Measurements from ENCODE around the gene SLC10A7. TPM values are rescaled to one million over a fixed set of nuclear protein-coding genes. Genes with fewer than 3 reads are reported as not detected.

Gene SLC10A7
- total and polyA plus RNA-seq, 2 of the 4 experiments (the other 2 are of a cell fraction): 5.2 to 8.4 TPM

- ChIA-PET POLR2A (ENCODE audit: unreplicated experiment) (no interaction called here), CTCF (no interaction called here)
- Histone ChIP-seq H3K79me1 (ENCODE audit: low read depth in 1 of 2, low read length in 2 of 2) (no peaks in the 10 kb centered on the region), H3K18ac (ENCODE audit: low read depth, low read length) (no peak overlapping the region), H2BK15ac (ENCODE audit: low read depth, low read length) (no peak overlapping the region), H3K4ac (ENCODE audit: low read depth, low read length) (no peak overlapping the region), H4K20me1 (ENCODE audit: insufficient read depth, low read length) (no peaks in the 10 kb centered on the region), H3K56ac (ENCODE audit: extremely low read depth, insufficient read depth, low read length) (no peak overlapping the region), H3K9me1 (ENCODE audit: insufficient read depth, low read length) (no peaks in the 10 kb centered on the region), H3K27me3 (ENCODE audit: control insufficient read depth, insufficient read depth, low read length) (no peaks in the 10 kb centered on the region), H2AK5ac (ENCODE audit: low read depth, low read length) (no peak overlapping the region), H3K36me3 (ENCODE audit: control insufficient read depth, insufficient read depth, low read length) (no peaks in the 10 kb centered on the region), H3K9ac (ENCODE audit: low read depth, low read length) (no peak overlapping the region), H3K4me1 (ENCODE audit: control insufficient read depth, insufficient read depth, low read length) (no peaks in the 10 kb centered on the region), H3K4me2 (ENCODE audit: low read depth, low read length) (no peak overlapping the region), H4K91ac (ENCODE audit: insufficient read depth, low read depth, low read length) (no peak overlapping the region), H4K8ac (ENCODE audit: low read depth in 2 of 2, low read length in 2 of 2) (no peak overlapping the region), H2BK20ac (ENCODE audit: low read depth, low read length) (no peak overlapping the region), H2AK9ac (replicated peaks; ENCODE audit: low read depth, low read length, poor library complexity) (no peak overlapping the region), H2BK5ac (ENCODE audit: low read depth, low read length, poor library complexity, severe bottlenecking) (no peak overlapping the region), H3K14ac (replicated peaks; ENCODE audit: low read depth, low read length) (no peak overlapping the region), H3K27ac (ENCODE audit: insufficient read depth, low read length) (no peak overlapping the region), H3K23ac (ENCODE audit: low read depth, low read length) (no peak overlapping the region), H3K4me3 (ENCODE audit: insufficient read depth, low read depth, low read length) (no peak overlapping the region), H3K9me3 (ENCODE audit: control insufficient read depth, insufficient read depth, low read length) (no peaks in the 10 kb centered on the region), H4K5ac (ENCODE audit: low read depth, low read length) (no peak overlapping the region), H2BK120ac (ENCODE audit: low read depth, low read length) (no peak overlapping the region), H2AFZ (replicated peaks; ENCODE audit: low read length, poor library complexity) (no peak overlapping the region)
- intact Hi-C loops (cut with micrococcal nuclease) (no loop called here), dilution Hi-C loops (cut with HindIII; ENCODE audit: low sequenced_read_pairs, unreplicated experiment) (no loop called here), in situ Hi-C loops (cut with MboI; ENCODE audit: low sequenced_read_pairs) (no loop called here)
- no peak for DNase-seq
- BruUV-seq (replicated peaks): no TSS peak
- TF ChIP-seq MAZ (IDR thresholded peaks at IDR 0.05; ENCODE audit: borderline replicate concordance, low read depth, low read length) (no peak), RFX5 (IDR thresholded peaks at IDR 0.05; ENCODE audit: low read depth, low read length) (no peak), SMC3 (IDR thresholded peaks at IDR 0.05; ENCODE audit: low read depth, low read length) (no peak), NFE2L2 (IDR thresholded peaks at IDR 0.05; ENCODE audit: low read depth, low read length) (no peak), RAD21 (IDR thresholded peaks at IDR 0.05; ENCODE audit: low read length) (no peak), USF2 (IDR thresholded peaks at IDR 0.05; ENCODE audit: low read depth, low read length) (no peak), BHLHE40 (IDR thresholded peaks at IDR 0.05; ENCODE audit: low read depth, low read length) (no peak), MXI1 (IDR thresholded peaks at IDR 0.05; ENCODE audit: borderline replicate concordance, low read depth, low read length) (no peak), FOS (IDR thresholded peaks at IDR 0.05; ENCODE audit: low read depth, low read length) (no peak), CEBPB (IDR thresholded peaks at IDR 0.05; ENCODE audit: low read depth, low read length) (no peak), POLR2A (IDR thresholded peaks at IDR 0.05; ENCODE audit: low read depth, low read length) (no peak), CHD1 (IDR thresholded peaks at IDR 0.05; ENCODE audit: low read depth, low read length) (no peak), MAFK (IDR thresholded peaks at IDR 0.05; ENCODE audit: low read depth, low read length) (no peak), ELK1 (IDR thresholded peaks at IDR 0.05; ENCODE audit: borderline replicate concordance, low read depth, low read length) (no peak), RCOR1 (IDR thresholded peaks at IDR 0.05; ENCODE audit: insufficient replicate concordance, low read length) (no peak), CTCF (conservative IDR thresholded peaks at IDR 0.05; ENCODE audit: low read depth, low read length) (no peak)
- no peak for ATAC-seq (ENCODE audit: low read depth)
- WGBS, 2 experiments (ENCODE audit: extremely low coverage in 2 of 2, insufficient read length in 1 of 2): no CpG with 5 or more reads among the region's 1 CpG
Observed at GRCh38 chr4:146274774-146275173, 247.0 kb downstream of the SLC10A7 start.
